HG03432 (cell line): ENCODE measurements around the gene GADD45G.

Experiments
- ATAC-seq: cut with Tn5 transposase; IDR thresholded peaks from one replicate; pipeline ENCODE4 v1.9.1; 2021; ENCODE audit warnings: mild to moderate bottlenecking, moderate library complexity; ENCODE audit not compliant: unreplicated experiment

GADD45G gene

GRCh38 chr9:89592213-89592815 lies 12.5 kb upstream of the GADD45G start:
- no peak for ATAC-seq

DNA sequence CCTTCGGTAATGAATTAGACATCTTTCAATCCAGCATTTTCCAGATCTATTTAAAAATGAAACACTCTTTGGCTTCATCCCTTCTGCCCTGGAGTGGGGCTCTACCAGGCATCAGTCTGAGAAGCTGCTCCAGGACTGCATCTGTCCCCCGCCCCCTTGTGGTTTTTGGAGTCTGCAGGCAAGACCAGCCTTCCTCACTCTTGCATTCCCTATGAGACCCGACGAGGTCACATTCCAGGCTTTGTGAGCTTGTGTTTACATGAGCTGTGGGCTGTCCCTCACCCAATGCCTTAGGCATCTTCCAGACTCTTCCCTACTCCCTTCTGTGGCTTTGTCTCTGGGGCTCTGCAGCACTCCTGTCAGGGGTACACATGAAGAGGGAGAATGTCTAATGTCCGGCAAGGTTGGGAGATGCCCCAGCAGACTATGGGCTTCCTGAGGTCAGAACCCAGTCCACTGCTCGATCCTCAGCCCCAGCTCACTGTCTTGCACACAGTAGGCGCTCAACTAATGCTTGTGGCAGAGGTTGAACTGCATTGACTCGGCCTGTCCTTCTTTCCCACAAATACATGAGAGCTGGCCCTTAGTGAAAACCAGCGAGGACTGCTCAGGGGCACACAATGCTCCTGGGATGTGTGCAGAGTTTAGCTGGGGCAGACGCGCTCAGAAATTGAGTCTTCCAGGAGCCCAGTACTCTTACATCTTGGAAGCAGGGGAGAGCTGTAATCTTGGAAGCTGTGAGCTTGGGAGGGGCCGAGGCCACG lies 11.7 kb upstream of the GADD45G start:
- ATAC-seq: no peak

DNA sequence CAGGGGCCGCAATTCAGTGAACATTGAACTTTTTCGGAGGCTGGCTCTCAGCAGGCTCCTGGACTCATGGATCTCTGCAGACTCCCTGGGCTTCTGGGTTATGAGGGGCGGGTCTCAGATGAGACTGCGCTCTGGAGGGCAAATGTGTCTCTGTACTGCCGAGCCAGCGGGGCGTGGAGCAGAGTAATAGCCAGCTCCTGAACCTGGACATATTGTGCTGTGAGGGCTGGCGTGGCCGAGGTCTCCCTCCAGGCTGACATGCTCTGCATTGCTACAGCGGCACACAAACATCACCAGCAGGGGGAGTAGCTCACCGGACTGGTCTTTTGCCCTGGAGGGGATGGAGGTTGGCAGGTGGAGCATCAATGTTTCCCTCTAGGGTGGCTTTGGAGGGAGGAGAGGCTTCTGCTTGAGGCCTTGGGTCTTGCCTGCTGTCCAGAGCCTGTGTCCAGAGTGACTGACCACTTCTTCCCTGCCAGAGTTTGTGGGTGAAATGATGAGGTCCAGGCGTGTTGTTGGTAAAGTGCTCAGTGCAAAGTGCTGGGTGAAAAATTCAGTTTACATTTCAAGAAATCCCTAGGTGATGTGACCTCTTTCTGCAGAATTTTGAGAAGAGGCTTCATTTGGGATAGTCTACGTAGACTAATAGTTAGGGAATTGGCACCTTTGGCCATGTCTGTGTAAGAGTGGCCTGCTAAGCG lies 10.9 kb upstream of the GADD45G start:
- ATAC-seq: peak; percentile 53

DNA sequence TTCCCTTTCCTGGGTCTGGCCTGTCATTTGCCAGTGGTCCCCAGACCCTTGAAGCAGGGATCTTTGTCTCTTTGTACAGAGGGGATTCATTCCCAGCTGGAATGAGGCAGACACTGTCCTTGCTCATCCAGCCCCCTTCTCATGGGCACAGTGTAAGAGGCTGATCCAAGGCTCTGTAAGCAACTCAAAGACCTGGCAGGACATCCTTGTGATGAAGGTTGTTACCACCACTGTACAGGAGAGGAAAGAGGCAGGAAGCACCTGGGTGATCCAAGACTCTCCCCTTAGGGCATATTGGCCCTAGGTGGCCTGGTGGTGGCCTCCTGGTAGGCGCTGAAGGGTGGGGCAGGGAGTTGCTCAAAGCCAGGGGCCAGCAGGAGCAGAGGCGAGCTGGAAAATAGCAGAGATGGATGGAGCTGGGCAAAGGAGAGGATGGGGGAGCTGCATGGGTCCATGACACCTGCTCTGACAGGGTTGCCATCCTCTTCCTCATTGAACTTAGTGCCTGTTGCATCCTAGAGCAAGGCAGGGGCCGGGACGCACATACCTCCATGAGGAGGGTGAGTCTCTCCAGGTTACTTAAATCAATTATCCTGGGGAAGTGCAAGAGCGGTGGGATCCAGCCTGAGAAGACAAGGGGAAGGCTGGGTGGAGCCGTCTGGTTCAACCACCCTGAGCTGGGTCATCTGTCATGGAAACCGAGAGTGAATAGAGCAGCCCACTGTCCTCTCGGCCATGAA lies 9.8 kb upstream of the GADD45G start:
- ATAC-seq: no peak

DNA sequence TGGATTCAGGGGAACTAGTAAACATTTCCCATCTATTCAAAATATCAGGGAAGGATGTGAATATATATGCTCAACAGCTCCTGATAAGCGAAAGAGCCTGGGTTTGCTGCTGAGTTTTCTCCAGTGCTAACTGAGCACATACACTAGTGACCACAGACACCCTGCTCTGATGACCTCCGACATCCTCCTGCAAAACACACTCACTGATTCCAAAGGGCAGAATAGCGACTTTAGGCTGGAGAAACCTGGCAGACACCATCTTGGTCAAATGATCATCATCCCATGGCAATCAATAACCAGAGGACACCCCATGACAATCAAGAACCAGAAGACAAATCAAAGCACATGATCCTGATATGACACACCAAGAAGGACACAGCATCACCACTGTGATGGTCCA lies 9.2 kb upstream of the GADD45G start:
- no peak for ATAC-seq

DNA sequence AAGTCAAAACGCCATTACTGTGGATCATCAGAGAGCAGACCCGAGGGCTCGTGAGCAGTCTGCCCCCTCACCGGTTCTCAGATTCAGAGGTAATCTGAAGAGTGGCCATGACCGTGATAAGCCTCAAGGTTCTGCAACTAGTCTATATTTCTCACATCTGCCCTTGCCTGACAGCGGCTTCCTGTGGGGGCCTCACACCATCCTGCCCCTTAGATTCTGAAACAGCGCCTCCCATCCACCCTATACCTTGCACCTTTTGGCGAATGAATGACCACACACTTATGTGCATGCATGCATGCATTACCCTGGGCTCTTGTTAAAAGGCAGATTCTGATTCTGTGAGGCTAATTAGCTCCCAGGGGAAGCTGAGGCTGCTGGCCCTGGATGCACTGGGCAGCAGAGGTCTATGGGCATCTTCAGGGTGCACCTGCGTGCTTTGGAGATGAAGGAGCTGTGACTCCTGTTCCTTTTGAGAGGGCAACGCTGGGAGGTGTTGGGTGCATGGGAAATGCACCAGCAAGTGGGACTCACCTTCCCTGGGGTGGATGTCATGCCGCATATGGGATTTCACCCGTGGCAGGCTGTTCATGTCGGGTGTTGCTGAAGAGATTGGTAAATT lies 7.8 kb upstream of the GADD45G start:
- no peak for ATAC-seq

DNA sequence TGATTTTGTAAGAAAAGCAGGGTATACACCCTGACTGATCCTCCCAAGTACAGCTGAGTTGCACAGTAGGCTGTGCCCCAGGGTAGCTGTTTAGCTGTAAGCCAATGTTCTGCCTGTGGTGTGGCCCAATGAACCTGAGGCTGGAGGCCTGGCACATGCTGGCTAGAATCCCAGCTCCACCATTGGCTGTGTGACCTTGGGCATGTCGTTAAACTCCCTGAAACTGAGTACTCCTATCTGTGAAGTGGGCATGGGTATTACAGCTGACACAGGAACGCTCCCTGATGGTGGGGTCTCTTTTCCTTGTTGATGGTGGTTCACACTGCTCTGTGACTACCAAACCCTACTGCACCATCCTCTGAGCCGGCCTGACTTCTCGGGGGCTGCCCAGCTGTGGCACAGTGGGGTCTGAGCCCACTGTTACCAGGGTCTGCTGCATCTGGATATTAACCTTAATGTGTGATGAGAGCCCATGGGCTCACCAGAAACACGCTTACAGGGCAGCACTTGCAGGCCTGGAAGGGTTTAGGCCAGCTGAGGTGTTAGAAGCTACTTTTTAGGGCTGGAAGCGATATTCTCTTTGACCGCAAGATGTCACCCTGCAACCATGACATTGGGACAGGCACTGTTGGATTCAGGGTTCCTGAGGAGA lies 7.0 kb upstream of the GADD45G start:
- ATAC-seq: no peak

- ATAC-seq: no peak
Observed at GRCh38 chr9:89598363-89598713, 6.5 kb upstream of the GADD45G start.

DNA sequence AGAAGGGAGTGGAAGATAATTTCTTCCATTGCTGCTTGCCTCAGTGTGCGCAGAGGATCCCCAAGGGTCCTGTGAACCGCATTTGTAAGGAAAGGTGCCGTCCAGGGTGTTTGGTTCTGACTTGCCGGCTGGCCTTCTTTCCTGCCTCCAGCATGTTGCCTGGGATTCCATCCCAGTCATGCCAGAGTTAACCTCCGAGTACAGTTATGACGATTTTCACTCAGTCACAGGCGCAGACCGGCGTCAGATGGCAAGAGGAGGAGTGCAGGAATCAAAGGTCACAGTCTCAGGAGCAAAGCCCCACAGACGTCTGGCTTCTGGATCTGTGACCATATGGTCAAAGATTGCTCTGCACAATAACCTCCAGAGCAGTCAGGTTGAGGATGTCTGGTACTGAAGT lies 5.9 kb upstream of the GADD45G start:
- no peak for ATAC-seq

GRCh38 chr9:89600831-89601230 lies 4.0 kb upstream of the GADD45G start:
- no peak for ATAC-seq

GRCh38 chr9:89601306-89601705 lies 3.5 kb upstream of the GADD45G start:
- ATAC-seq: no peak

DNA sequence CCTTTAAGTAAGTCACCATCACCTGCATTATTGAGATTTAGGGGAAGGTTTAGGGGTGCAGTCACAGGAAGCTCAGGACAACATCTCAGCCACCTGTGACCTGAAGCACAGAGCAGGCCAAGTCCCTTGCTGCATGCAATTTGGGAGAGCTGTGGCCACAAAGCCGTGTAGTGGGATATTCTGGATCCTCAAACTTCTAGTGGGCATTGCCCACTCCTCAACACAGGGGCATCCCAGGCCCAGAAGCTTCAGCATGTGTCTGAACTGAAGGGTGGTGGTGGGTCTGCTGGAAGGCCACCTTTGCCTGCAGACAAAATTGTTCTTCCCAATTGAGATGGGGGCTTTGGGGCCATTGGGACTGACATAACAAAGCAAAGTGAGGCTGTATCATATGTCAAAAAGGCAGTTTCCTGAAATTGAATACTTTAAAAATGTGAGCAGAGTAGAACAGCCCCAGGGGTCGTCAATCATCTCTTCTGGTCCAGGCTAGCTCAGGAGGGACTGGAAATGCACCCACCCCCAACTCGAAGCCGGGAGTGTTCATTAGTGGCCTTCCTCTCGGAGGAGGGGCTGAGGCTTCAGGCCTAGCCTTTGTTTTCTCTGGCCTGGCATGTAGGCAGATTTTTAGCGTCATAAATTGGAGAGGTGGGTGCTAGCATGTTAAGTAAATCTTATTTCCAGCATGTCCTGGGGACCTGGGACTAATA lies 2.8 kb upstream of the GADD45G start:
- ATAC-seq: no peak

DNA sequence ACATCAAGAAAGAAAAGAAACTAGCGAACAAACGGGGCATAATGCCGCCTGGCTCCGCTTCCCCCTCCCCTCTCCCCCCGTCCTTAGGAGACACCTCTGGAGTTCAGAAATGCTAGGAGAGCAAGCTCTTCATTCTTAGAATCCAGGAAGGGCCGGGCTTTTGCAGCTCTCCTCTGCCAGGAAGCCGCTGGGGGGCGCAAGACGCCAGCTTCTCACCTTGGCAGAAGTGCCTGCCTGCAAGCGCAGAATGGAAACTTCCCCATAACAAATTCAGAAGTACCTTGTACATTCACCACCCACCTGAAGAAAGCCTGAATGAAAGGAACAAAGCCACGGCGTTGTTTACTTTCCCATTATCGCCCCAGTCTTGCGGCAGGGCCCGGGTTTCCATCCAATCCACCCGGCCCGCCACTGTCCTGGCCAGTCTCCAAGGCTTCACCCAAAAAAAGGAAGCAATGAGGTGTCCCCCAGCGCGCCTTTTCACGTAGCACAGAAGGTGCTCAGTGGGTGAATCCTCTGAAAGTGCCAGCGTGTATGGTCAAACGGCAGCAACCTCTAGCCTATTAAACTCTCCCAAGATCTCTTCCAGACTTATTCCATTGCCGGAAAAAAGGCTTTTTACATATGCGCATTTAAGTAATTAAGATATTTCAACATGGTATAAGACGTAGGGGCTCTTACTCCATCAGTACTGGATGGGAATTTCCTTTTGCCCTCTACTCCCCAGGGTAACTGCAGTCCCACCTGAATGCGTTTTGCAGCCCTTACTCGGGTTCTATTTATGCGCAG lies 1.6 kb upstream of the GADD45G start:
- ATAC-seq: peak; percentile 45

DNA sequence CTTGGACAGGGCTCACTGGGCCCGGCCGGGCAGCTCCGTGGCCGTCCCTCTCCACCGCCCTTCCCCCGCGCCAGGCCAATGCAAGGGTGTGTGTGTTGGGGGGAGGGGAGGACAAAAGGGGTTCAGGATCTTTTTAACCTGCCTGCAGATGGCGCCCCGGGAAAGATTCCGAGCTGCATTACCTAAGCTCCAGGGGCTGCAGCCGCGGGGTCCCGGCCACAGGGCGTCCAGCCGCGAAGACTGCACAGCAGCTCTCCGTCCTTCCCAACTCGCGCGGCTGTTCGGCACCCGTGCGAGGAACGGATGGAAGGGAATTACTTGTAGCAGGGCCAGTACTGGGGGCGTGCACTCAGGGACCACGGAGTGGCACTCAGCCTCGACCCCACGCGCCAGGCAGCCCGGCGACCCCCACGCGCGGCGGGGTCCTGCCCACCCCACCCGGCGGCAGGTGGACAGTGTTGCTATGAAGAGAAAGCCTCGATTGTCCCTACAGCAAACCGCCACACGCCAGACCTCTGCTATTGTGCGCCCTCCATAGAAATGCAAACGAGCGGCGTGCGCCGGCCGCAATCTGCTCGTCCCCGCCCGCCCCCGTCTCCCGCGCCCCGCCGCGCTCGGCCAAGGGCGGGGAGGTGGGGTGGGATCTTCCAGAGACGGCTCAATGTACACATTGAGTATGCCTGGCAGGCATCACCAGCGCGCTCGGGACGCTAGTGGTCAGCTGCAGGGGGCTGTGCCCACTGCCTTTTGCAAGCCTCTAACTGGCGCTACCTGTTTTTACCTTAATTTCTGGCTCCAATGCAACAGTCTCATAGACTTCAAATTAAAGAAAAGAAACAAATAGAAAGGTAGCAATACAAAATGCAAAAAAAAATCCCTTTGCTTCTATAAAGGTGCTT lies 796 bp upstream of the GADD45G start:
- no peak for ATAC-seq

- peak; percentile 17 for ATAC-seq
Observed at GRCh38 chr9:89605465-89606048, 745 bp downstream of the GADD45G start.

GRCh38 chr9:89606049-89606623 lies 1.3 kb downstream of the GADD45G start:
- peak; percentile 27 for ATAC-seq

GRCh38 chr9:89606624-89607311 lies 2.0 kb downstream of the GADD45G start:
- no peak for ATAC-seq
